ENCODE data around the gene SLC25A19. TPM values are rescaled to one million over a fixed set of nuclear protein-coding genes. Genes with fewer than 3 reads are reported as not detected.
A peak's percentile ranks its signal among the peaks of the same experiment; 100 is the strongest.

Gene SLC25A19
- total and polyA plus RNA-seq, 2 of the 8 experiments (the other 6 are each of a cell fraction or from before 2014, with no cell fraction given): 28.6 to 32.6 TPM

- TF ChIP-seq CHD7 (IDR thresholded peaks at IDR 0.05; ENCODE audit: insufficient replicate concordance, low read length) (no peak), MAFK (IDR thresholded peaks at IDR 0.05; ENCODE audit: low read depth, low read length) (no peak), HDAC6 (IDR thresholded peaks at IDR 0.05; ENCODE audit: low read depth, low read length) (no peak), CBX5 (IDR thresholded peaks at IDR 0.05; ENCODE audit: low read depth, low read length) (no peak), E2F6 (IDR thresholded peaks at IDR 0.05) (0 out of 2 replicates have a peak, but pooled peaks have one; percentile 7), KDM1A (IDR thresholded peaks at IDR 0.05; ENCODE audit: borderline replicate concordance, low read length) (no peak), SUZ12 (IDR thresholded peaks at IDR 0.05; ENCODE audit: low read length) (no peak), ATF3 (IDR thresholded peaks at IDR 0.05; ENCODE audit: insufficient read depth, low read depth, low read length) (peak; percentile 88; the same call in 1 of the 2 replicates), POLR2AphosphoS5 (IDR thresholded peaks at IDR 0.05; ENCODE audit: low read depth, low read length) (no peak)
Measured at GRCh38 chr17:75271233-75271954, 17.8 kb downstream of the SLC25A19 start (continued).
